NCI-H345 treated with DMSO at 0.1 percent for 48 hours (cell line): ENCODE data around the gene UGT1A5.

Source experiments
- DNase-seq: peaks from one replicate; lab custom pipeline; 2025; ENCODE audit not compliant: unreplicated experiment; lab: John Stamatoyannopoulos, UW

The UGT1A5 gene

DNA sequence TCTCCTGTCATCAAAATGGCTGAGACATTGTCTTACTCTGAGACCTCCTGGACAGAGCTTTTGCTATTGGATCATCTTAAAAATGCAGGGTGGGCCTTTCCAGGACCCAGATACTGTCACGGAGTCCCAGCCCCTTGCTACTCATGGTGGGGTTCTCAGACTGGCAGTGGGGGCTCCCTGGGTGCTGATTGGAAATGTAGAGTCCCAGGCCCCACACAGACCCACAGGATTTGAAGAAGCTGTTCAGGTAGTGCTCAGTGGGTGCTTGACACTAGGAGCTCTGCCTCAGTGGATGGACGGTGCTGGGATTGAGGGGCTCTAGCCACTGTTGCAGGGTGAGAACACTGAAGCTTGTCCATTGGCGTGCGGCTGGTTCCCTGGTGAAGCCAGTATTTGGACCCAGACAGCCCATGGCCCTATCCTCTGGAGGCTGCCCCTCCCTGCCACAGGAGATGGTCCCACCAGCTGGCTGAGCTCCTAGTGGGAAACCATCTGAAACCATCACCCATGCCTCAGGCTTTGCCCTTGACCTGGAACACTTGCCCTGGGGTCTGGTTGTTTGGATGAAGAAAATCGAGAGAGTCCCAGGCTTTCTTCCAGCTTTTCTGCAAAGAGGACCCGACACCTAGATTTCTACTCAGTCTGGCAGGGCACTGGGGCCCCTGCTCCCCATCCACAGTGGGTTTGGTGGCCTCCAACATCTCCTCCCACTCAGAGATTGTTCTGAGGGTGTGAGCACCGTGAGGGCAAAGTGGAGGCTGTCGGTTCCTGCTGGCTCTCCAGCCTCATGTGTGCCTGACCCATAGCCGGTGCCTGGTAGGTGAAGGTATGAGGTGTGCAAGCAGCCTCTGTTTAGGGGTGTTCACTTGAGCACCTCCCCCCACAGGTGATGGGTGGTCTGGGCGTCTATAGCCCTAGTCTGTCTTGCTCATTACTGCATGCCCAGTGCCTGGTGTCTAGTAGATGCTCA is 95.5 kb downstream of the UGT1A5 start:
- DNase-seq, result no peak

DNA sequence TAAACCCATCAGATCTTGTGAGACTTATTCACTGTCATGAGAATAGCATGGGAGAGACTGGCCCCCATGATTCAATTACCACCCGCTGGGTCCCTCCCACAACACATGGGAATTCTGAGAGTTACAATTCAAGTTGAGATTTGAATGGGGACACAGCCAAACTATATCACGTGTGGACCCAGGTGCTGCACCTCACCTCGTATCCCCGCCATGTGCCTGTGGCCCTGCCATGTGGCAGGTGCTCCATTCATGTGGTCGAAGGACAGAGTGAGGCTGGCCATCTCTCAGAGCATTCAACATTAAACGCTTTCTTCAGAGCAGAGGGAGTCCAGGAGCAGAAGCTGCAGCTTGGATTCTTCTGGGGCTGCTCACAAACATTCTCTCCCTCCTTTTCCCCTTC is 97.7 kb downstream of the UGT1A5 start:
- no peak for DNase-seq

DNA sequence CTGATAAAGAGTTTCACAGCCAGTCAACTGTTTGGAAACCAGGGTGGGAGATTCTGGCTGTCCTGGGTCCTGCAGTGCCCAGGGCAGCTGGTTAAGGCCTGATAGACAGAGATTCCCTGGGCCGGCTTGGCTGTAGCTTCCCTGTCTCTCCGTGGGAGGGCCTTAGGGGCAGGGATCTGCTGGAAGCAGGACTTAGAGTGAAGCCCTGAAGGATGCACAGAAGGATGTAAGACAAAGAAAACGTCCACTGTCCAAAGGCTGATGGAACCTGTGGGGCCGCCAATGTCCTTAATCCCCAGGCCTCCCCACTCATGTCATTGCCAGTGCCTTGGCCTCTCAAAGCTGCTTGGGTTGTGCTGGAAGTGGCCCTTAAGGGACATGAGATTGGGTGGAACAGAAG is 98.4 kb downstream of the UGT1A5 start:
- DNase-seq, result no peak

DNA sequence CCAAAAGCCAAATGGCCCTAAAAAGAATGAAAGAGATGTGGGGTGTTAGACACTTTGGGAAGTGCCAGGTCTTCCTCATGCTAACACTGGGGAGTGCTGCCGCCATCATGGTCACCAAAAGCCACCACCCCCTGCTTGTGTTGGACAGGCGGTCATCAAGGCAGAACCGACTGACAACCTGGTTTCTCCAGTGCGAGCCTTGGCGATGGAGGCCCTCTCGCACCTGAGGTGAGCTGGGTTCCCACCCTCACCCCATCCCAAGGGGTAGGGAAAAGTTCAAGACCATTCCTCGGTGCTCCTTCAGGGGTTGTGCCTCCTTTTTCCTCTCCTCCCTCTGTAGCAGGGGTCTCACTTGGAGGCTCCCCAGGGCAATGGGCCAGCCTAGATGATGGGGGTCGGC is 99.0 kb downstream of the UGT1A5 start:
- DNase-seq, result no peak

DNA sequence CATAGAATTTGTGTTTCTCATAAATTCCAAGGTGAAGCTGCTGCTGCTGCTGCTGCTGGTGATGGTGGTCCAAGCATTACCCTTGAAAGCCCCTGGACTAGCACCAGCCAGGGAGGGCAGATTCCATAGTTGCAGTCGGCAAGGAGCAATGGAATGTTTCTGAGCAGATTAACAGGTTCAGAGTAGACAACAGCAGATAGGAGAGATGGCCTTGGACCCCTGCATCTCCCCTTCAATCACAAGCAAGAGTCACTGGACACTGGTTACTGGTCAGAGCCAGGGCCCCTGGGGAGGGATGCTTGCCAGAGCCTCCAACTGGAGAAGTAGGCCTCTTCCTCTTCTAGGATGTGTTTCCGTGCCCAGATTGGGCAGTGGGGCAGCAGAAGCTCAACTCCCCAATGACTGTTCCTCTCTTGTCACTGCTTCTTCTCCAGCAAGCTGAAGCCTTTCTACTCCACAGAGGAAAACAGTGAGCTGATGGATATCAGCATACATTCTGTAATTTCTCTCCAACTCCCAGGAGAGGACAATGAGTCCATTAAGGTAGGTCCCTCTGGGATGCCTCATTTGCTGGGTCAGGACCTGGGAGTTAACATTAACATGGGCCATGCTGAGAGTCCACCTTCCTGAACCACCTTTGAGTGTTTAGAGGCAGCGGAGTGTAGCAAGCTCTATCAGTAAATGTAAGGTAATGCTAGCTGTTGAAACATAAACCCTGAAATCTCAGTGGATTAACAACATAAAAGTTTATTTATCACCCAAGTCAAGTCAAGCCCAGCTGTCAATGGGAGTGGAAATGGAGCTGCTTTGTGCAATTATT is 100.7 kb downstream of the UGT1A5 start:
- no peak for DNase-seq

DNA sequence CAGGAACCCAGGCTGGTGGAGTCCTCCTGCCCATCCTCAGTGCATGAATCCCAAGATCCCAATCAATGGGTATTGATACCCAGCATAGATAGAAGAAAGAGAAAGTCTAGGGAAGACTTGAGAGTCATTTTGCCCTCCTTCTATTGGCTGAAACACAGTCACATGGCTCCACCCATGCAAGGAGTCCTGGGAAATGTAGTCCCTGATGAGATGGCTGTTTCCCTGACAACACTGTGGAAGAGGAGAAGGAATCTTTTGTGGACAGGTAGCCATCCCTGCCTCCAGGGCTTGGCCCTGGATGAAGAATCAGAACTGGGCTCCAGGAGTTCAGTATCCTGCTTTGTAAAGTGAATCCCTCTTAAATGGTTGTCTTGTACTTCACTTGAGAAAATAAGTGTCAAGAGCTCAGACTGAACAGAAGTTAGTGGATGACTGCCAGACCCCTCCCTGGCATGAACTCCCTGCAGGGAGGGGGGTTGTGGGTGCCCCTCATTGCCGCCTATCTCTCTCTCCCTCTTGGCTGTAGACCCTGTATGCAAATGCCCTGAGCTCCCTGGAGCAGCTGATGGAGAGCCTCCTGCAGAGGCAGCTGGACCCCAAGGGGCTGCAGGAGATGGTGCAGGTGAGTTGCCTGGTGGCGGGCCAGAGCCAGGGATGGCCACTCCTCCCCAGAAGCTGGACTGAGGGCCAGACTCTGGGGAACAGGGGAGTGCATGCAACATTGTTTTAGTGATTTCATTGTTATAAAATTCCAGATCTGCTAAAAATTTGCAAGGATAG is 101.5 kb downstream of the UGT1A5 start:
- DNase-seq, result no peak

DNA sequence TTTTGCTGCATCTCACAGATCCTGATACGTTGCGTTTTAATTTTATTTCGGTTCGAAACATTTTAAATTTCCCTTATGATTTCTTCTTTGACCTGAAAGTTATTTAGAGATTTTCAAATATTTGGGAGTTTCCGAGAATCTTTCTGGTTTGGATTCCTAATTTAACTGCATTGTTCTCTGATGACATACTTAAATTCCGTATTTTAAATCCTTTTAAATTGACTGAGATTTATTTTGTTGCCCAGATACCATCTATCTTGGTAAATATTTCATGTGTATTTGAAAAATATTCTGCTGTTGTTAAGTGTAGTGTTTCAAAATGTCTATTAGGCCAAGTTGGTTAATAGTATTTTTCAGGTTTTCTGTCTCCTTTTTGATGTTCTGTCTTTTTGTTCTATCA is 103.2 kb downstream of the UGT1A5 start:
- no peak for DNase-seq

DNA sequence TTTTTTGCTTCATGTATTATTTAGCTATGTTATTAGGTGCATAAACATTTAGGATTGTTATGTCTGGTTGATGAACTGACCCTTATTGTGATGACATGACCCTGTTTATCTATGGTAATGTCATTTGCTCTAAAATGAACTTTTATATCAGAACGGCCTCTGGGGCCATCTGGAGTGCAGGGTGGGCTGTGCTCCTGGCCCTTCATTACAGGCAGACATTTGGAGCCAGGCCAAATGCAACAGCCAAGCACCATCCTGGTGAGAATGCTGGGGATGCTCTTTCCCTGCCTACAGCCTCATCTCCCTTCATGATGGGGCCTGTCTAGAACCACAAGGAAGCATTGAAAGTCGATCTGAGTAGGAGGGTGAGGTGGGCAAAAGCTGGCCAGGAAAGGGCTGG is 103.6 kb downstream of the UGT1A5 start:
- DNase-seq, result no peak

DNA sequence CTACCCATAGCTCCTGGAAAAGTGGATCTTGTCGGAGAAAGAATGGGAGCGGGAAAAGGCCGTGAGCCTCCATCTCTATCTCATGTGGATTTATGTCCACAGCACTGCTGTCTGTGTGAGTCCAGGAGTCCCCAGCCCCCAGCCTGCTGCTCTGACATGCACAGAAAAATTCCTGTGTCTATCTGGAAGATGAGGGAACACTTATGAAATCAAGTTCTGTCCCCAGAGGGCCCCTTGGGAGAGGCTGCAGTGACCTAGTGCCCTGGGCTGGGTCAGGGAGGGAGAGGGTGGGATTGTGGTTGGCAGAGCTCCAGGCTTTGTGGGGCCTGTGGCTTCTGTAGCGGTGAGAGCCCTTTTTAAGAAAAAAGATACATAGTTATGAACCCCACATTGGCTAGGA is 104.1 kb downstream of the UGT1A5 start:
- DNase-seq, result no peak

DNA sequence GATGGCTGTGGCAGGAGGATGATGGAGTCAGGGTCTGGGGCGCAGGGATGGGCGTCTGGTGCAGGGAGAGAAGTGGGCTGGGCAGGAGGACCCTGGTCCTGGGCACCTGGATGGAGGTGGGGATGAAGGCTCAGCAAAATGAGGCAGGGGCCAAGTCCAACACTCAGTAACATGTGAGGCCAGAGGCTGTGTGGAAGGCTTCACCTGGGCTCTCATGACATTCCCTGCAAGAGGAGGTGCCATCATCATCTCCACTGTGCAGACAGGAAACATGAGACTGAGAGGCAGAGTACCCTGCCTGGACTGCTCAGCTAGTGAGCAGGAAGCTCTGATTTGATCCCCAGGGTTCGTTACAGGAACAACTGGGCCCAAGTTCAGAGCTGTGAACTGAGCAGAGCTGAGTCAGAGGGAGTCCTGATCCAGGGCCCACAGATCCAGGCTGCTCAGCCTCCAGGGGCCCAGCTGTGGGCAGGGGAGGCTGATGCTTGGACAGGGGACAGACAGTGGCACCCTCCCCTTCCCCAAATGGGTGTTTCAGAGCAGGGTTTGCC is 104.7 kb downstream of the UGT1A5 start:
- no peak for DNase-seq

DNA sequence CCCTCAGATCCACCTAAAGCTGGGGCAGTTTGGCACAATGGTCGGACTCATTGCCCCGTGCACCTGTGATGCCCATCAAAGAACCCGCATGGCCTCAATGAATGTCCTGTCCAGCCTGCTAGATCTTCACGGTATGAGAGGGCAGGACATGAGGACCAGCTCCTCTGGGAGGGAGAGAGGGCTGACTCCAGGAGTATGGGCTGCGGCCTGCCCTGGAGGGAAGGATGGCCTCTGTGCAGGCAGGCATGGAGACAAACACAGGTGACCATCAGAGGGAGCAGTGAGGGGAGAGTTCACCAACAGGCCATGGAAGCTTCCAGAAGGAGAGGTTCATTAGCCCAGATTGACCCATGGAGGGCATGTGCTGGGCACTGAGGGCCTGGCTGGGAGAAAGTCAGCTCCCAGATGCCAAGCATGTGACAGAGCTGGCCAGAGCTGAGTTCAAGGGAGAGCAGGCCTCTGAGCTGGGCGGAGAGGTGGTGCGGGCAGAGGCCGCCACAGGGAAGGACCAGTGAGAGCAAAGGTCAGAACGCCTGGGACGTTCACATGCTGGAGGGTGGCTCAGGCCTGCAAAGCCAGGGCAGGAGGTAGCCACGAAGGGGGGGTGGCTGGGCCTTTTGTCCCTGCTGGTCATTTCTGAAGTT is 105.4 kb downstream of the UGT1A5 start:
- no peak for DNase-seq

DNA sequence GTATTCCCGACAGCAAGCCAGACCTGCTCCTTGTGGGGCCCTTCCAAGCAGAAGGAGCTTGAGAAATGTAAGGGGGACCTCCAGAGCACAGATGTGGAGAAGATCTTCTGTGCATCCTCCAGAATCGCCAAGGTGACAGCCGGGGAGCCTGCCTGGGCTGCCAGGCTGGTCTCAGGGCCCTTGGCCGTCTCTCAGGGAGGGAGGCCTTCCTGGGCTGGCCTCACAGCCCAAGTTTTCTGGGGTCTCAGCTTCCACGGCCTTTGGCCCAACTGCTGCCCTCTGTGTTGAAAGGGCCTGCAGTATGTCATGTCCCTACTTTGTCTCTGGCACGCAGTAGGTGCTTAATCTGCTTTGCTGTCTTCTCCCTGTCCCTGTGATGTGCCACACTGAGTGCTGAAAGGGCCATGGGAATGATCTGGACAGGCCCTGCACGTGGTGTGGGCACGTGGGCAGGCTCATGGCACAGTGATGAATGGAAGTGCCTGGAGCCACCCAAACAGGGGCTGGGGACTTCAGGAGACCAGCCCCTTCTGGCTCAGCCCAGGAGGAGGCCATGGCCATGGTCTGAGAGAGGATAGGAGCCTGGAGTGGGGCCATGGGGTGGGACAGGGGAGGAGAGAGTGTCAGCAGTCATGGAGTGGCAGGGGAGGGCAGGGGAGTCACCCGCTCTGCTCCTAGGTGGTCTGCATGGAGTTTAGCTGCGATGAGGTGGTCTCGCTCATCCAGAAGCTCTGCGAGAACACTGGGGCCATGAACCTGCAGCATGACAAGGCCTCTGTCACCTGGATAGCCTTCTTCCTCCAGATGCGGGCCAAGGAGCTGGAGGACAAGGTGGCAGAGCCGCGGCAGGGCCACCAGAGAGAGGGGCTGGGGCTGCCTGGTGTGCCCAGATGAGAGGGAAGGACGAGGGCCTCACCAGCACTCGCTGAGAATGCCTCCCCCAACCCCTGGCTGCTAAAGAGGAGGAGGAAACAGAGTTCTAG is 106.2 kb downstream of the UGT1A5 start:
- no peak for DNase-seq

DNA sequence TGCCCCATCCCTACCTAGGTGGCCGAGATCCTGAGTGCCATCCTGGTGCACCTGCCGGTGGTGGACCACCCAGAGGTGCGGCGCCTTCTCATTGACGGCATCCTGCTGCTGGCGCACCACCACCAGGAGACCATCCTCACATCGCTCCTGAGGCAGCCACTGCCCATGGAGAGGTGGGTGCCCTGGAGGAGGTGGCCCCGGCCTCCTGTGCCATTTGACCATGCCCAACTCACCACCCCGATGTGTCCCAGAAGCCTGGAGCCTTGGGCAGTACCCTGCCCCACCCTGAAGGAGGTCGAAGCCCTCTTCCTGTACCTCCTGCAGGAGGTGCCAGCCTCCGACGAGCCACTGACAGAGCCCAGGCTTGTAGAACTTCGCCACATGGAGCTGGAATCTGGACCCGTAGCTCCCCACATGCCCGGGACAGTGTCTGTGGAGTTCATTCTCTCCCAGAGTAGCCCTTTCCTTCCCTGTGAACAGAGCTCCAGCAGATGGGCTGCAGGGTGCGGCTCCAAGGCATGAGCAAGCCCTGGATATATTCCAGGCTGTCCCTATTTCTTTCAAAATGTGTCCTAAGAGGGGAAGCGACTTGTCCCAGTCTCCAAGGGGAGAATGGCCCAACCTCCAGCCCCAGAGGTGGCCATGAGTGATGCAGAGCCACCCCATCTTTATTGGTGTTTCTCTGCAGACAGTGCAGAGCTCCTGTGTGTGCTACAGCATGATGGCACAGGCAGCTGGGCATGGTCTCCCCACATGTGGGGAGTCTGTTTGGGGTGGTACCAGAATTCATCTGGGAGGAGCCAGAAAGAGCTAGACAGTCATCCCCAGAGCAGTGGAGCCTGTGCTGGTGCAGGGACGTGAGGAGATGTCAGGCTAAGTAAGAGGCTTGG is 107.4 kb downstream of the UGT1A5 start:
- DNase-seq, result no peak

DNA sequence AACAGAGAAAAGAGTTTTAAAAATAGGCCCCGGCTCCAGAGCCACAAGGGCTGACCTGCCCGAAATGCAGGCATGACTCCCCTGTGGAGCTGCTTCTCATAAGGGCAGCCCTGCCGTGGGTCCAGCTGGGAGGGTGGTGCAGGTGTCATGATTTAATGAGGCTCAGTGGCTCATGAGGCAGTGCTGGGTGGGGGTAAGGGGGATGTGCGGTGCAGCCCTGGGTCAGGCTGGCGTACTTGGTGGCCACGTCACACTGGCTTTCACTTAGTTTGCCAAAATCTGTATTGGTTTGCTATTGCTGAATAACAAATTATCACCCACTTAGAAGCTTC is 108.0 kb downstream of the UGT1A5 start:
- DNase-seq, result no peak

DNA sequence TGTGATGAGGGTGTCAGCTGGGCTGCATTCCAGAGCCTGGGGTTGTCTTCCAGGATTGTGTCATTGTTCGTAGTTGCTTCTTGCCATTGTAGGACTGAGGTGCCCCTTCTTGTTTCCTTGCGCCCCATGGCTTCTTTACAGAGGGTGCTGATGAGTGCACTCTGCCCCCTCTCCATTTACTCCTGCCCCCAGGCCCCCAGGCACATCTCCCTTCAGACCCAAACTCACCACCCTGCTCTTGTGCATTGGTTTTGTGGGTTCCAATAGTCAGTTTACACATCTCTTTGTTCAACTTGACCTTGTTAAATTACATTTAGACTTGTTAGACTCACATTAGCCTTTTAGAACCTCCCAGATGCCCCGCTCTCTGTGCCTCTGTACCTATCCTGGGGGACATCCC is 108.5 kb downstream of the UGT1A5 start:
- no peak for DNase-seq

DNA sequence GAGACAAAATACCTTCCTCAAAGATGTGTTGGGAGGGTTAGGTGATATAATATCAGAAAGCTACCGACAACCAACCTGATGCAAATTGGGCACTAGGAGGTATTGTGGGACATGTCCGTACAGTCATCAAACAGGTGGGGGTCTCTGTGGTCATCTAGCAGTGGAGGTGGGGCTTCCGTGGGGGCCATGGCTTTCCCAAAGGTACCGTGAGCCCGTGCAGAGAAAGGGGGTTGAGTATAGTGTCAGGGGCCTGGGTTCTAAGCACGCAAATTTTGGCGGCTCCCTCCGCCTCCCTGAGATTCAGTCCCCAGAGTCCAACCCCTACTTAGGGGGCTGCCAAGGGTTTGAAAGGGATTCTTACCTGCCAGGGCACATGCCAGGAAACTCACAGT is 109.0 kb downstream of the UGT1A5 start:
- DNase-seq, result no peak

DNA sequence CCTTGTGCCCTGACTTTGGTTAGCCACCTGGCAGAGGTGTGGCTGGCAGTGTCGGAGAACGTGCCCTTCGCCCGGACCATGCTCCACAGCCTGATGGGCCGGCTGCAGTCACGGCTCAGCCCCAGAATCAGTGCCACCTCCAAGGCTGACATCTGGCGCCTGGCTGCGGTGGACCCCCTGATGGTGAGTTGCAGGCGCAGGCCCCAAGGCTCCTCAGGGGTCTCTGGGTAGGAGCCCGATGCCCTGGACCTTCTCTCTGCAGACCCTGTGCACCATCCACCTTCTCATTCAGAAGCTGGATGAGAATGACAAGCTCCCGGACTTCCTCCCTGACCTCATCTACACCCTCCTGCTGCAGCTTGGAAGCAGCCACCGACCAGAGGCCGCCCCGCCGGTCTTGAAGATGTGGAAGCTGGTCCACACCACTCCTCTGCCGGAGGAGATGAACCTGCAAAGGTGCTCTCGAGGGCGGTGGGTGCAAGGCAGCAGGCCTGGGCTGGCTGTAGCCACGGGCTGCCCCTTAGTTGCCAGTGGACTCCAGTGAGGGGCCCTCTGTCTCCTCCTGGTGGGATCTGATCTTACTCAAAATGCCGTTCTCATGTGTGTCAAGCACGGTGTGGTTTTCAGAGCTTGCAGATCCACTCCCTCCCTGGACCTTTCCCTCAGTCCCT is 109.5 kb downstream of the UGT1A5 start:
- no peak for DNase-seq
